Esophagus squamous epithelium (tissue), 4 donors: ENCODE measurements around the gene CLIC1.

Experiments used
- POLR2A ChIP-seq, 4 donors: fragments of 450-650 bp; IDR thresholded peaks; one replicate each; pipeline ENCODE4 v1.6.1; 2017; ENCODE audit warnings: antibody characterized with exemption in 4 of 4, mild to moderate bottlenecking in 4 of 4, moderate library complexity in 3 of 4
- TF ChIP-seq, protein P1 (sequence below), 6 experiments: fragments of 450-650 bp in 4 of 6; fragments of 200-600 bp in 2 of 6; sonication (generic) in 2 of 6; IDR thresholded peaks; one replicate each; pipeline ENCODE4 v1.5.1; 2016 to 2019; ENCODE audit warnings: antibody characterized with exemption in 6 of 6, mild to moderate bottlenecking in 4 of 6, moderate library complexity in 4 of 6

DNA sequence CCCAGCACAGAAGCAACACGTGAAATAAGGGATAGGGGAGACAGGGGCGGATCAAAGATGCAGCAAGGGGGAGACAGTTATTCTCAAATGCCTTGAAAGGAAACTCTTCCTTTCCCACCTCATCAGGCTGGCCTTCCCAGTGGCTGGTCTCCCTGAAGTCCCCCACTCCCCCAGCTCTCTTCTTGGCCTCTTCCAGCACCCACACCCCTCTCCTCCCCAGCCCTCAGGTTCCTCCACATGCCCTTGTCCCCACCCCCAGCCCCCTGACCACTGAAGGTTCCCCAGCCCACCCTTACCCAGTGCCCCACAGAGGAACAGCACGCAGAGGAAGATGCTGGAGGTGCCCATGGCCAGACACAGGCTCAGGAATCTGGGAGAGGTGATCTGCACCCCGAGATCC lies 22.9 kb downstream of the CLIC1 start:
- TF ChIP-seq, protein P1, sequence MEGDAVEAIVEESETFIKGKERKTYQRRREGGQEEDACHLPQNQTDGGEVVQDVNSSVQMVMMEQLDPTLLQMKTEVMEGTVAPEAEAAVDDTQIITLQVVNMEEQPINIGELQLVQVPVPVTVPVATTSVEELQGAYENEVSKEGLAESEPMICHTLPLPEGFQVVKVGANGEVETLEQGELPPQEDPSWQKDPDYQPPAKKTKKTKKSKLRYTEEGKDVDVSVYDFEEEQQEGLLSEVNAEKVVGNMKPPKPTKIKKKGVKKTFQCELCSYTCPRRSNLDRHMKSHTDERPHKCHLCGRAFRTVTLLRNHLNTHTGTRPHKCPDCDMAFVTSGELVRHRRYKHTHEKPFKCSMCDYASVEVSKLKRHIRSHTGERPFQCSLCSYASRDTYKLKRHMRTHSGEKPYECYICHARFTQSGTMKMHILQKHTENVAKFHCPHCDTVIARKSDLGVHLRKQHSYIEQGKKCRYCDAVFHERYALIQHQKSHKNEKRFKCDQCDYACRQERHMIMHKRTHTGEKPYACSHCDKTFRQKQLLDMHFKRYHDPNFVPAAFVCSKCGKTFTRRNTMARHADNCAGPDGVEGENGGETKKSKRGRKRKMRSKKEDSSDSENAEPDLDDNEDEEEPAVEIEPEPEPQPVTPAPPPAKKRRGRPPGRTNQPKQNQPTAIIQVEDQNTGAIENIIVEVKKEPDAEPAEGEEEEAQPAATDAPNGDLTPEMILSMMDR (IDR thresholded peaks at IDR 0.05), result no peak
- TF ChIP-seq POLR2A (IDR thresholded peaks at IDR 0.05), result no peak
